AG04449 (cell line): ENCODE data around the gene AMN1.

Source experiments
- CTCF ChIA-PET: fragments of 350-600 bp; formaldehyde crosslinking; extraction: SDS; loops from one replicate; lab custom pipeline; 2021; ENCODE audit warnings: antibody characterized with exemption; lab: Yijun Ruan, JAX
- POLR2A ChIA-PET: fragments of 400-600, 350-600 bp; formaldehyde crosslinking; extraction: SDS; loops from one replicate; lab custom pipeline; 2020; ENCODE audit warnings: antibody characterized with exemption, inconsistent platforms; lab: Yijun Ruan, JAX
- DNase-seq: peaks from one replicate; pipeline ENCODE4 v3.0.0-alpha.2; 2010; ENCODE audit warnings: low read depth, low spot score
- H3K4me3 ChIP-seq: 2 replicates; pipeline ENCODE4 v1.5.1; 2011; ENCODE audit warnings: low read depth, mild to moderate bottlenecking, control low read depth, low read length
- CTCF ChIP-seq: IDR thresholded peaks from one replicate; pipeline ENCODE4 v1.5.1; 2011; ENCODE audit warnings: mild to moderate bottlenecking, moderate library complexity, low read length, control low read depth, inconsistent platforms; ENCODE audit not compliant: insufficient read depth; ENCODE audit errors: missing control alignments

Gene AMN1

DNA sequence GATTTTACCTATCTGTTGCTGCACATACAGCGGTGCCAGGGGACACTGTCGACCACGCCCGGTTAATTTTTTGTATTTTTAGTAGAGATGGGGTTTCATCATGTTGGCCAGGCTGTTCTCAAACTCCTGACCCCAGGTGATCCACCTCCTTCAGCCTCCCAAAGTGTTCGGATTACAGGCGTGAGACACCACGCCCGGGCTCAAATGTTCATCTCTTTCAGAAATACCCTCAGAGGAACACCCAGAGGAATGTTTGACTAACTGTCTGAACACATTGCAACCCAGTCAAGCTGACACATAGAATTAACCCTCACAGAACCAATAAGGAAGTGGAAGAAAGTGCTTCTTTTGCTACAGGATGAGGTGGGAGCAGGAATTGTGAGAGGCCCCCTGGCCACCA, 84.3 kb downstream of the AMN1 start:
- TF ChIP-seq CTCF: no peak
- DNase-seq: no peak
- POLR2A ChIA-PET: no interaction called here
- CTCF ChIA-PET: interaction anchor here (1.0 to 11.0 kb wide), 4 partner anchors 9 to 242 kb away, joined by 3 to 139 read pairs (median 4); no protein-coding TSS in a partner anchor
- no peak overlapping the region for H3K4me3 ChIP-seq

DNA sequence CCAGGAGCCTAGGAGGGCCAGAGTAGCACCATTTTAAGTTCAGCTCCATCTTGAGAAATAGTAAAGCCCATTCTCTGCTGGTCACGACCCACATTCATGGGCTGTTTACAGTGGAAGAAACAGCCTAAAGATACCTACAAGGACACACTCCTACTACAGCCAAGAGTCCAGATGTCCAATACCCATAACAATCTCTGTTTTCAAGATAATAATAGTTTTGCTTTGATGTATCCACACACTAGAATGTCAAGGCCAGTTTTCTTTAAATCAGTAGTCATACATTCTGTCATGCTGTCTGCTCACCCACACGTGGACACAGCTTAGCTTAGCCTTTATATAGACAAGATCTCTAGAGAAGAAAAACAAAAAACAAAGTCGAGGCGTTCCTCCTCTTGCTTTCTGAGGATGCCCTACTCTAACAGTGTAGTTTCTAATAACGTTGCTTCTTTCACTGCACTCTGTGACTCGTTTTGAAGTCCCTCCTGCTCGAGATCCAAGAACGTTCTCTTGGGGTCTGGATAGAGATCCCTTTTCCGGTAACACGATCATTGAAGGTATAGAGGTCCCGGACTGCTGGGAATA, 87.2 kb downstream of the AMN1 start:
- TF ChIP-seq CTCF: no peak
- DNase-seq: no peak
- ChIA-PET CTCF (interaction anchor here (0.8 to 11.0 kb wide), 3 partner anchors 20 to 239 kb away, joined by 3 to 139 read pairs (median 3); no protein-coding TSS in a partner anchor), POLR2A (no interaction called here)
- no peak overlapping the region for H3K4me3 ChIP-seq

- no peak for TF ChIP-seq CTCF
- H3K4me3 ChIP-seq: no peak overlapping the region
- DNase-seq: no peak
- ChIA-PET POLR2A (no interaction called here), CTCF (interaction anchor here (0.9 to 5.7 kb wide), 3 partner anchors 13 to 251 kb away, joined by 3 to 103 read pairs (median 6); no protein-coding TSS in a partner anchor)
Observed at GRCh38 chr12:31634620-31635019, 94.2 kb downstream of the AMN1 start.

DNA sequence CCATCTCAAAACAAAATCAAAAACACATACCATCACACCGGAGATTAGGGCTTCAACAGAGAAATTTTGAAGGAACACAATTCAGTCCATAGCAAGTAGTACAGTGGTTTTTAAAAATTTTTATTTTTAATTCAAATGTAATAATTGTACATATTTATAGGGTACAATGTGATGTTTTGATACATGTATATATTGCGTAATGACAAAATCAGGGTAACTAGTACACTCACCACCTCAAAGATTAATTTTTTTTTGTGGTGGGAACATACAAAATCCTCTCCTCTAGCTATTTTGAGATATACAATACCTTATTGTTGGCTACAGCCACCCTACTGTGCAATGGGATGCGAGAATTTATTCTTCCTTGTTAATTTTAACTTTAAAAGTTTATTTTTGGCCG, 95.4 kb downstream of the AMN1 start:
- ChIA-PET CTCF (interaction anchor here (5.7 kb wide), 1 partner anchor 230 kb away, joined by 103 read pairs; no protein-coding TSS in a partner anchor), POLR2A (no interaction called here)
- H3K4me3 ChIP-seq: no peak overlapping the region
- DNase-seq: no peak
- TF ChIP-seq CTCF: no peak

DNA sequence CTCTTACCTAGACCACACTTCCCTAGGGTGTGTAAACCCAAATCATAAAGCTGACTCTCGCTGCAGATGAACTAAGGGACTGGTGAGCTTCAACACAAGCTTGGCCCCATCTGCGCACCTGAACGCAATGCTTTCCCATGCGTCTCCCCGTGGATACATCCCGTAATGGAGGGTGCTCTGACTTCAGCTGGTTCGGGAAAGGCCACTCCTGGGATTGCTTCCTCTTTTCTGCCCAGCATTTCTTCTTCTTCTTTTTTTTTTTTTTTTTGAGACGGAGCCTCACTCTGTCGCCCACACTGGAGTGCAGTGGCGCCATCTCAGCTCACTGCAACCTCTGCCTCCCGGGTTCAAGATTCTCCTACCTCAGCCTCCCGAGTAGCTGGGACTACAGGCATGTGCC, 97.0 kb downstream of the AMN1 start:
- no peak for TF ChIP-seq CTCF
- CTCF ChIA-PET: interaction anchor here (5.7 kb wide), 1 partner anchor 228 kb away, joined by 103 read pairs; no protein-coding TSS in a partner anchor
- DNase-seq: no peak
- no peak overlapping the region for H3K4me3 ChIP-seq
- POLR2A ChIA-PET: no interaction called here

DNA sequence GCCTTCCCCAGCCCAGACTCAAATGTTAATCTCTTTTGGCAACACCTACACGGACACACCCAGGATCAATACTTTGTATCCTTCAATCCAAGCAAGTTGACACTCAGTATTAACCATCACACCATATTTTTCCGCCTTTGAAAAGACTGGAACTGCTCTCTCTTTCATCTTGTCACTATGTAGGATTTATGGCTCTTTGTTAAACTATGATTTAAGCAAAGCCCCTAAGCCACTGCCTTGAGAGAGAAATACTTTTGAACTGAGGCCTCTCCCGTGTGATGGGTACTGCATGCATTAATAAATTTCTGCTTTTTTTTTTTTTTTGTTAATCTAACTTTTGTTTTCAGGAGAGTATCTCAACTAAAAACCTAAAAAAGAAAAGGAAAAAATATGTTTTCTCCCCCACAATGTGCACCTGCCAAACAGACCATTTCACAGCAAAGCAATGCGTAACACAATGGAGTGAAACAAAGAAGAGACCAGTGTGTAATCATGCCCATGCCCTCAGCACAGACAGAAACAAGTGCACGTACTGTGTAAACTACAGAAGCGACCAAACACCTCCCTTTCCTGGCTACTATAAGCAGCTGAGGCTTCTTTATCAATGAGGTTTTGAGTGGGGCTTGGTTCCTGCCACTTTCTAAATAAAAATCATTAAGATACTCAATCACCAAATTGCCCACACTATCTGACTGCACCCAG, 97.6 kb downstream of the AMN1 start:
- ChIA-PET CTCF (interaction anchor here (1.2 to 5.7 kb wide), 2 partner anchors 228 to 229 kb away, joined by 3 to 103 read pairs; no protein-coding TSS in a partner anchor), POLR2A (no interaction called here)
- TF ChIP-seq CTCF: no peak
- DNase-seq: no peak
- H3K4me3 ChIP-seq: no peak overlapping the region
